HepG2 (cell line): ENCODE measurements around the gene GATB. TPM values are rescaled to one million over a fixed set of nuclear protein-coding genes. Genes with fewer than 3 reads are reported as not detected.

Source experiments
- BORCS8-MEF2B ChIP-seq: sonication (generic); formaldehyde crosslinking; IDR thresholded peaks from 2 replicates; pipeline ENCODE4 v1.8.0; 2022; ENCODE audit warnings: mild to moderate bottlenecking, missing genetic modification reagents
- EEA1 ChIP-seq: sonication (generic); formaldehyde crosslinking; IDR thresholded peaks from 2 replicates; pipeline ENCODE4 v1.5.1; 2020; ENCODE audit warnings: mild to moderate bottlenecking, missing genetic modification reagents, borderline replicate concordance
- HMG20A ChIP-seq: IDR thresholded peaks from 2 replicates; pipeline ENCODE4 v1.6.1; 2016; ENCODE audit warnings: borderline replicate concordance
- HNF4A ChIP-seq: sonication (generic); formaldehyde crosslinking; IDR thresholded peaks from 2 replicates; pipeline ENCODE4 v1.4.0; 2020; ENCODE audit warnings: missing genetic modification reagents
- HOXA9 ChIP-seq: sonication (generic); formaldehyde crosslinking; IDR thresholded peaks from 2 replicates; pipeline ENCODE4 v1.8.1; 2022; ENCODE audit warnings: missing genetic modification reagents, mild to moderate bottlenecking, moderate library complexity, borderline replicate concordance
- KLF11 ChIP-seq: IDR thresholded peaks from 2 replicates; pipeline ENCODE4 v1.6.1; 2016; ENCODE audit warnings: missing compliant biosample characterization
- MBNL3 ChIP-seq: fragments of 250-450 bp; sonication (Bioruptor Pico); conservative IDR thresholded peaks from 2 replicates; pipeline ENCODE4 v1.8.0; 2022; ENCODE audit warnings: mild to moderate bottlenecking, inconsistent platforms
- NFE2 ChIP-seq: sonication (generic); formaldehyde crosslinking; IDR thresholded peaks from 2 replicates; pipeline ENCODE4 v1.4.0; 2020; ENCODE audit warnings: missing genetic modification reagents
- NR1H2 ChIP-seq: sonication (generic); formaldehyde crosslinking; IDR thresholded peaks from 2 replicates; pipeline ENCODE4 v1.8.1; 2022; ENCODE audit warnings: low read depth, missing genetic modification reagents, borderline replicate concordance
- NR2F2 ChIP-seq: IDR thresholded peaks from 2 replicates; pipeline ENCODE4 v1.6.1; 2012; ENCODE audit warnings: low read depth, inconsistent platforms, borderline replicate concordance
- POLR2A ChIP-seq, 2 experiments: IDR thresholded peaks; 2 replicates each; pipeline ENCODE4 v1.6.1; 2011; ENCODE audit warnings: low read depth in 2 of 2, low read length in 2 of 2, mild to moderate bottlenecking in 1 of 2, moderate library complexity in 1 of 2; ENCODE audit not compliant: insufficient read depth in 1 of 2
- PPARG ChIP-seq: conservative IDR thresholded peaks from 2 replicates; pipeline ENCODE4 v1.6.1; 2016; ENCODE audit warnings: missing biosample characterization, missing genetic modification reagents
- PRMT3 ChIP-seq: sonication (generic); formaldehyde crosslinking; IDR thresholded peaks from 2 replicates; pipeline ENCODE4 v1.8.1; 2022; ENCODE audit warnings: low read depth, mild to moderate bottlenecking, moderate library complexity, missing genetic modification reagents, borderline replicate concordance
- TEAD2 ChIP-seq: sonication (generic); formaldehyde crosslinking; IDR thresholded peaks from 2 replicates; pipeline ENCODE4 v1.9.0; 2021; ENCODE audit warnings: missing genetic modification reagents
- ZNF264 ChIP-seq: sonication (generic); formaldehyde crosslinking; IDR thresholded peaks from 2 replicates; pipeline ENCODE4 v1.4.0; 2020; ENCODE audit warnings: missing genetic modification reagents
- ZNF333 ChIP-seq: sonication (generic); formaldehyde crosslinking; IDR thresholded peaks from 2 replicates; pipeline ENCODE4 v1.4.0; 2020; ENCODE audit warnings: mild to moderate bottlenecking, missing genetic modification reagents, borderline replicate concordance
- ZNF552 ChIP-seq: sonication (generic); formaldehyde crosslinking; IDR thresholded peaks from 2 replicates; pipeline ENCODE4 v1.9.0; 2022; ENCODE audit warnings: missing genetic modification reagents, mild to moderate bottlenecking, borderline replicate concordance
- ZNF720 ChIP-seq: sonication (generic); formaldehyde crosslinking; IDR thresholded peaks from 2 replicates; pipeline ENCODE4 v1.4.0; 2020; ENCODE audit warnings: missing genetic modification reagents
- ZNF724P ChIP-seq: sonication (generic); formaldehyde crosslinking; IDR thresholded peaks from 2 replicates; pipeline ENCODE4 v1.8.0; 2022; ENCODE audit warnings: missing genetic modification reagents, borderline replicate concordance
- ZNF792 ChIP-seq: IDR thresholded peaks from 2 replicates; pipeline ENCODE4 v1.6.1; 2016
- polyA plus RNA-seq, 8 experiments: library from polyadenylated mRNA; depleted of rRNA in 3 of 8; stranded (reverse) in 7 of 8; unstranded in 1 of 8; fragments of >200 nt; fragmentation: Illumina TruSeq in 4 of 8; extraction: Trizol in 4 of 8; gene quantifications; 2 replicates each; pipeline versions ENCODE4 v1.2.1 to v1.2.3, GENCODE V29; 2011 to 2016; ENCODE audit warnings: low read depth in 4 of 8, missing spikeins in 1 of 8, mixed read lengths in 1 of 8; ENCODE audit not compliant: insufficient read depth in 1 of 8
- total RNA-seq, 5 experiments: library from RNA; depleted of rRNA; stranded (reverse); fragments of >200 nt; fragmentation: Illumina TruSeq; extraction: Trizol; gene quantifications; 2 replicates each; pipeline ENCODE4 v1.2.3, GENCODE V29; 2016; ENCODE audit warnings: low read depth in 1 of 5
- TF ChIP-seq, protein P1 (sequence below): IDR thresholded peaks from 2 replicates; pipeline ENCODE4 v1.6.1; 2016; ENCODE audit warnings: mild to moderate bottlenecking, missing biosample characterization, missing genetic modification reagents
- TF ChIP-seq, protein P2 (sequence below): IDR thresholded peaks from 2 replicates; pipeline ENCODE4 v1.6.1; 2016; ENCODE audit warnings: missing compliant biosample characterization, missing genetic modification reagents, borderline replicate concordance
- TF ChIP-seq, protein P3 (sequence below): sonication (generic); formaldehyde crosslinking; IDR thresholded peaks from 2 replicates; pipeline ENCODE4 v1.4.0; 2020; ENCODE audit warnings: missing genetic modification reagents; ENCODE audit errors: not compliant biosample characterization
- TF ChIP-seq, protein P4 (sequence below): sonication (generic); formaldehyde crosslinking; IDR thresholded peaks from 2 replicates; pipeline ENCODE4 v1.5.0; 2020; ENCODE audit warnings: missing genetic modification reagents
- TF ChIP-seq, protein P5 (sequence below): sonication (generic); formaldehyde crosslinking; conservative IDR thresholded peaks from 2 replicates; pipeline ENCODE4 v1.8.0; 2022; ENCODE audit warnings: low read depth, missing genetic modification reagents

GATB gene
- total and polyA plus RNA-seq, 2 of the 13 experiments (the other 11 are each of a cell fraction or from before 2014, with no cell fraction given) = 32.3 to 32.4 TPM

DNA sequence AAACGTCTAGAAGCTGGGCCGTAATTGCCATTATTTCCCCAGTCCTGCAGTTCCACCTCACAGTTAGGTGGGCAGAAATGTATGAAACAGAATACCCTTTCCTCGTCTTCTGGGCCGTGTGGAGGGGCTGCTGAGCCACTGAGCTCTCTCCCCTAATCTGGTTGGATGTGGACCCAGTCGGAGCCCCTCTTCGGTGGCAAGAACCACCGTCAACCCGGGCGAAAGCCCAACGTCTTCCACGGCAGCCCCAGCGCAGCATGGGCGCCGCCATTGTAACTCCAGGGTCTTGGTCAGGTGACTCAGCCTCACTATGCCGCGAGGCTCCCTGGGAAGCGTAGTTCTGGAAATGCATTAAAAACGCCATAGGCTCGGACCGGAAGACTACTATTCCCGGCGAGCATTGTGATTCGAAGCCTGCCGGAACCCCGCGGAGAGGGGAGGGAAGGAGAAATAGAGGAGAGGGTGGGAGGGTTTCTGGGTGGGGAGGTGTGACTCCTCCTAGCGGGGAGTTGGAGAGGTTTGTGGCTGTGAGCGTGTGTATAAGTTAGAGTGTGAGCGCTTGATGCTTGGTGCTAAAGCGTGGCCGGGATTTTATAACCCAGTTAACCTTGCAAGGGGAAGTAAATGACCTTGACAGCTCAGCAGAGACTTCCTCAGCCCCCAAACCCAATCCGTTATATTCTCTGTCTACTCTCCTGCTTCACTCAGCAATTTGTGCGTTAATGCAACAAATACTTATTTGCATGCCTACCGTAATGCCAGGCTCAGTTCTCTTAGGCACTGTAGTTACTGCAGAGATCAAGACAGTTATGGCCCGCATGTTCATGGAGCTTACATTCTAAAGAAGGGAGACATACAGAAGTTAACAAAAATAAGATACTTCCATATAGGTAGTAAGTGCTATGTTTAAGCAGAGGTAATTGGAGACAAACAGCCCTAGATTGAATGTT, at the start of gene GATB (continued):
- TF ChIP-seq, protein P1, sequence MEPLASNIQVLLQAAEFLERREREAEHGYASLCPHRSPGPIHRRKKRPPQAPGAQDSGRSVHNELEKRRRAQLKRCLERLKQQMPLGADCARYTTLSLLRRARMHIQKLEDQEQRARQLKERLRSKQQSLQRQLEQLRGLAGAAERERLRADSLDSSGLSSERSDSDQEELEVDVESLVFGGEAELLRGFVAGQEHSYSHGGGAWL (CRISPR knock-in tag) = peak; percentile 42; the same call in 1 of the 2 replicates
- no peak for TF ChIP-seq PRMT3 (CRISPR knock-in tag)
- peak; percentile 29; the same call in 1 of the 2 replicates for TF ChIP-seq KLF11 (CRISPR knock-in tag)
- no peak; the same call in 1 of the 2 replicates for TF ChIP-seq NR2F2
- peak; percentile 32; the same call in 1 of the 2 replicates for TF ChIP-seq BORCS8-MEF2B (CRISPR knock-in tag)
- no peak for TF ChIP-seq NFE2 (CRISPR knock-in tag)
- peak; percentile 67 to 95 for TF ChIP-seq POLR2A (IDR thresholded peaks at IDR 0.05; ENCODE audit: insufficient read depth in 1 of 2, low read depth in 2 of 2, low read length in 2 of 2)
- TF ChIP-seq PPARG (CRISPR knock-in tag) = 0 out of 2 replicates have a peak, but pooled peaks have one; percentile 16
- TF ChIP-seq ZNF333 = peak; percentile 56; the same call in 1 of the 2 replicates
- no peak for TF ChIP-seq NR1H2
- TF ChIP-seq, protein P2, sequence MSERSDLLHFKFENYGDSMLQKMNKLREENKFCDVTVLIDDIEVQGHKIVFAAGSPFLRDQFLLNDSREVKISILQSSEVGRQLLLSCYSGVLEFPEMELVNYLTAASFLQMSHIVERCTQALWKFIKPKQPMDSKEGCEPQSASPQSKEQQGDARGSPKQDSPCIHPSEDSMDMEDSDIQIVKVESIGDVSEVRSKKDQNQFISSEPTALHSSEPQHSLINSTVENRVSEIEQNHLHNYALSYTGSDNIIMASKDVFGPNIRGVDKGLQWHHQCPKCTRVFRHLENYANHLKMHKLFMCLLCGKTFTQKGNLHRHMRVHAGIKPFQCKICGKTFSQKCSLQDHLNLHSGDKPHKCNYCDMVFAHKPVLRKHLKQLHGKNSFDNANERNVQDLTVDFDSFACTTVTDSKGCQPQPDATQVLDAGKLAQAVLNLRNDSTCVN (CRISPR knock-in tag) = no peak
- 0 out of 2 replicates have a peak, but pooled peaks have one; percentile 53 for TF ChIP-seq HOXA9 (CRISPR knock-in tag)
- TF ChIP-seq EEA1 (CRISPR knock-in tag) = no peak
- 0 out of 2 replicates have a peak, but pooled peaks have one; percentile 54 for TF ChIP-seq ZNF264
- TF ChIP-seq, protein P3, sequence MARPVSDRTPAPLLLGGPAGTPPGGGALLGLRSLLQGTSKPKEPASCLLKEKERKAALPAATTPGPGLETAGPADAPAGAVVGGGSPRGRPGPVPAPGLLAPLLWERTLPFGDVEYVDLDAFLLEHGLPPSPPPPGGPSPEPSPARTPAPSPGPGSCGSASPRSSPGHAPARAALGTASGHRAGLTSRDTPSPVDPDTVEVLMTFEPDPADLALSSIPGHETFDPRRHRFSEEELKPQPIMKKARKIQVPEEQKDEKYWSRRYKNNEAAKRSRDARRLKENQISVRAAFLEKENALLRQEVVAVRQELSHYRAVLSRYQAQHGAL = no peak
- no peak for TF ChIP-seq TEAD2 (CRISPR knock-in tag)
- no peak for TF ChIP-seq MBNL3
- no peak for TF ChIP-seq ZNF724P (CRISPR knock-in tag)
- TF ChIP-seq, protein P4, sequence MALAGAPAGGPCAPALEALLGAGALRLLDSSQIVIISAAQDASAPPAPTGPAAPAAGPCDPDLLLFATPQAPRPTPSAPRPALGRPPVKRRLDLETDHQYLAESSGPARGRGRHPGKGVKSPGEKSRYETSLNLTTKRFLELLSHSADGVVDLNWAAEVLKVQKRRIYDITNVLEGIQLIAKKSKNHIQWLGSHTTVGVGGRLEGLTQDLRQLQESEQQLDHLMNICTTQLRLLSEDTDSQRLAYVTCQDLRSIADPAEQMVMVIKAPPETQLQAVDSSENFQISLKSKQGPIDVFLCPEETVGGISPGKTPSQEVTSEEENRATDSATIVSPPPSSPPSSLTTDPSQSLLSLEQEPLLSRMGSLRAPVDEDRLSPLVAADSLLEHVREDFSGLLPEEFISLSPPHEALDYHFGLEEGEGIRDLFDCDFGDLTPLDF (CRISPR knock-in tag) = no peak
- TF ChIP-seq, protein P5, sequence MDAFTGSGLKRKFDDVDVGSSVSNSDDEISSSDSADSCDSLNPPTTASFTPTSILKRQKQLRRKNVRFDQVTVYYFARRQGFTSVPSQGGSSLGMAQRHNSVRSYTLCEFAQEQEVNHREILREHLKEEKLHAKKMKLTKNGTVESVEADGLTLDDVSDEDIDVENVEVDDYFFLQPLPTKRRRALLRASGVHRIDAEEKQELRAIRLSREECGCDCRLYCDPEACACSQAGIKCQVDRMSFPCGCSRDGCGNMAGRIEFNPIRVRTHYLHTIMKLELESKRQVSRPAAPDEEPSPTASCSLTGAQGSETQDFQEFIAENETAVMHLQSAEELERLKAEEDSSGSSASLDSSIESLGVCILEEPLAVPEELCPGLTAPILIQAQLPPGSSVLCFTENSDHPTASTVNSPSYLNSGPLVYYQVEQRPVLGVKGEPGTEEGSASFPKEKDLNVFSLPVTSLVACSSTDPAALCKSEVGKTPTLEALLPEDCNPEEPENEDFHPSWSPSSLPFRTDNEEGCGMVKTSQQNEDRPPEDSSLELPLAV (CRISPR knock-in tag) = no peak
- TF ChIP-seq ZNF720 = no peak
- peak; percentile 48 for TF ChIP-seq ZNF792 (CRISPR knock-in tag)
- no peak for TF ChIP-seq ZNF552
- no peak for TF ChIP-seq HMG20A (CRISPR knock-in tag)
- no peak; the same call in 1 of the 2 replicates for TF ChIP-seq HNF4A (CRISPR knock-in tag)
